HEK293 (cell line): Measurements from ENCODE around the gene TC2N.

ENCODE experiments used
- ZNF394 ChIP-seq: fragments of 450-650 bp; formaldehyde crosslinking; IDR thresholded peaks from 2 replicates; pipeline ENCODE4 v1.5.1; 2016; ENCODE audit warnings: missing biosample characterization, missing genetic modification characterization, mild to moderate bottlenecking, moderate library complexity, borderline replicate concordance
- ZNF398 ChIP-seq: fragments of 450-650 bp; formaldehyde crosslinking; IDR thresholded peaks from 2 replicates; pipeline ENCODE4 v1.5.1; 2017; ENCODE audit warnings: missing biosample characterization, missing genetic modification characterization
- ZSCAN23 ChIP-seq: fragments of 450-650 bp; formaldehyde crosslinking; IDR thresholded peaks from 2 replicates; pipeline ENCODE4 v1.5.1; 2016; ENCODE audit warnings: missing biosample characterization, missing genetic modification characterization

TC2N gene

GRCh38 chr14:91729756-91730155, 137.6 kb downstream of the TC2N start (continued):
- TF ChIP-seq ZNF394 (tag by site-specific recombination) (no peak), ZNF398 (tag by site-specific recombination) (no peak), ZSCAN23 (tag by site-specific recombination) (no peak)
